Uterus (tissue), 2 donors: Measurements from ENCODE around the gene AKT2.

ENCODE experiments used
- POLR2A ChIP-seq, 2 donors: fragments of 450-650 bp; IDR thresholded peaks; one replicate each; pipeline ENCODE4 v1.6.1; 2016; ENCODE audit warnings: antibody characterized with exemption in 2 of 2, mild to moderate bottlenecking in 1 of 2, moderate library complexity in 1 of 2
- TF ChIP-seq, protein P1 (sequence below), 4 experiments: fragments of 200-600 bp in 2 of 4; fragments of 450-650 bp in 2 of 4; sonication (generic) in 2 of 4; IDR thresholded peaks; one replicate each; pipeline ENCODE4 v1.5.1; 2016 to 2019; ENCODE audit warnings: antibody characterized with exemption in 4 of 4, mild to moderate bottlenecking in 2 of 4, moderate library complexity in 1 of 4

DNA sequence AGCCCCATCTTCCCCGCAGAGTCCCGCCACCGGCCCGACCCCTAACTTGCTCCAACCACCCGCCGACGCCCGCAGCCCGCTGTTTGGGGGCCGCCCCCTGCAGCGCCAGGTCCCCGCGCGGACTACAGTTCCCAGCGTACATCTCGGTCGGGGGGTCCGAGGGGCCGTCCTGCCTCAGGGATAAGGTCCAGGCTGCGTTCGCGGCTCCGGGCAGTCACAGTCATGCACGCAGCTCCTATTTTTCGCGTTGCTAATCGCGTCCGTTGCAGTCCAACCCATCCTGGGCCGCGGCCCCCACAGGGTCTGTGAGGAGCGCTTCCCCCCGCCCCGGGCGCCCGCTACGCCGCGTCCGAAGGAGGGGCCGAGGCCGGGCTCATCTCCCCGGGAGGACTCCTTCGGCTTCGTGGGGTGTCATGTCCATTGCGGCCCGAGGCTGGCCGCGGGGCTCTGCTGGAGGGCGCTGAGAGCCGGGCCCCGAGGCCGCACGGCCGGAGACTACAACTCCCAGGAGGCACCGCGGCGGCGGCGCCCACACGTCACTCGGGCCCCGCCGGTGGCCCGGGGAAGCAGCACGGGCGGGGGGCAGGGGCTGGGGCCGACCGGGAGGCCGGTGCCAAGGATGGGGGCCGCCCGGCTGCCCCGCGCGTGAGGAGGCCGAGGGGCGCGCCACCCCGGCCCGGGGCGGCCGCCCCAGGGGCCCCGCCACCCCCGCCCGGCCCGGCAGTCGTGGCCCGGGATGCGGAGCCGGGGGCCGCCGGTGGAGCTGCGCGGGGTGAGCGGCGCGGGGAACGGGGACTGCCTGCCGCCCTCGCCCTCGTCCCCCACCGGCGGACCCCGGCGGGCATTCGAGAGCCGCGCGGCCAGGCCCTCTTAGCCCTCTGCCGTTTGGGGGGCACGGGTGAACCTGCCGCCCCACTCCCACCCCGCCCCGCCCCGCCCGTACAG, 94.0 kb downstream of the AKT2 start, which contains the start of gene MAP3K10:
- TF ChIP-seq, protein P1, sequence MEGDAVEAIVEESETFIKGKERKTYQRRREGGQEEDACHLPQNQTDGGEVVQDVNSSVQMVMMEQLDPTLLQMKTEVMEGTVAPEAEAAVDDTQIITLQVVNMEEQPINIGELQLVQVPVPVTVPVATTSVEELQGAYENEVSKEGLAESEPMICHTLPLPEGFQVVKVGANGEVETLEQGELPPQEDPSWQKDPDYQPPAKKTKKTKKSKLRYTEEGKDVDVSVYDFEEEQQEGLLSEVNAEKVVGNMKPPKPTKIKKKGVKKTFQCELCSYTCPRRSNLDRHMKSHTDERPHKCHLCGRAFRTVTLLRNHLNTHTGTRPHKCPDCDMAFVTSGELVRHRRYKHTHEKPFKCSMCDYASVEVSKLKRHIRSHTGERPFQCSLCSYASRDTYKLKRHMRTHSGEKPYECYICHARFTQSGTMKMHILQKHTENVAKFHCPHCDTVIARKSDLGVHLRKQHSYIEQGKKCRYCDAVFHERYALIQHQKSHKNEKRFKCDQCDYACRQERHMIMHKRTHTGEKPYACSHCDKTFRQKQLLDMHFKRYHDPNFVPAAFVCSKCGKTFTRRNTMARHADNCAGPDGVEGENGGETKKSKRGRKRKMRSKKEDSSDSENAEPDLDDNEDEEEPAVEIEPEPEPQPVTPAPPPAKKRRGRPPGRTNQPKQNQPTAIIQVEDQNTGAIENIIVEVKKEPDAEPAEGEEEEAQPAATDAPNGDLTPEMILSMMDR (IDR thresholded peaks at IDR 0.05) = no peak
- TF ChIP-seq POLR2A (IDR thresholded peaks at IDR 0.05) = peak; percentile 43 to 47
